ENCODE data around the gene BICD1. TPM values are rescaled to one million over a fixed set of nuclear protein-coding genes. Genes with fewer than 3 reads are reported as not detected.

Gene BICD1
- total and polyA plus RNA-seq, 2 of the 13 experiments (the other 11 are each of a cell fraction or from before 2014, with no cell fraction given): 4.5 to 5.2 TPM

DNA sequence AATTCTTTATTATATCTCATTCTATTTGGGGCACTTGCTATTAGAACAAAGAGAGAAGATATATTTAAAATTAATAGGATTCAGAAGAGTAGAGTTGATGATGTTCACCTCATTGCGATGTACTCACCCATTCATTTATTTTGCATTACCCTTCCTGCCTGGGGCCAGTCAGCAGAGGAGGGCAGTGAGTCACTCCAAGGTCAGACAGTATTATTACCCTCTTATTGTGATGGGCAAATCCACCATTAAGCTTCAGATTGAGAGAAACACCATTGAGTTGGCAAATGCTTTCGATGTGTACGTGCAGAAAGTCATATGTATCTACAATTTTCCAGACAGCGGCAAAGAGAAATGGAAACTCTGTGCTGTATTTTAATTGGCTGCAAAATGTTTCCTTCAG is 134.2 kb downstream of the BICD1 start:
- intact Hi-C loops (cut with micrococcal nuclease; ENCODE audit: unreplicated experiment): no loop called here
- H3K27ac ChIP-seq (ENCODE audit: extremely low read length, insufficient read depth, low read length): no peak overlapping the region
- TF ChIP-seq, protein P1, sequence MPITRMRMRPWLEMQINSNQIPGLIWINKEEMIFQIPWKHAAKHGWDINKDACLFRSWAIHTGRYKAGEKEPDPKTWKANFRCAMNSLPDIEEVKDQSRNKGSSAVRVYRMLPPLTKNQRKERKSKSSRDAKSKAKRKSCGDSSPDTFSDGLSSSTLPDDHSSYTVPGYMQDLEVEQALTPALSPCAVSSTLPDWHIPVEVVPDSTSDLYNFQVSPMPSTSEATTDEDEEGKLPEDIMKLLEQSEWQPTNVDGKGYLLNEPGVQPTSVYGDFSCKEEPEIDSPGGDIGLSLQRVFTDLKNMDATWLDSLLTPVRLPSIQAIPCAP (CRISPR knock-in tag; IDR thresholded peaks at IDR 0.05; ENCODE audit: low read depth): no peak
- TF ChIP-seq CBFB (CRISPR knock-in tag; IDR thresholded peaks at IDR 0.05): no peak
- TF ChIP-seq, protein P2, sequence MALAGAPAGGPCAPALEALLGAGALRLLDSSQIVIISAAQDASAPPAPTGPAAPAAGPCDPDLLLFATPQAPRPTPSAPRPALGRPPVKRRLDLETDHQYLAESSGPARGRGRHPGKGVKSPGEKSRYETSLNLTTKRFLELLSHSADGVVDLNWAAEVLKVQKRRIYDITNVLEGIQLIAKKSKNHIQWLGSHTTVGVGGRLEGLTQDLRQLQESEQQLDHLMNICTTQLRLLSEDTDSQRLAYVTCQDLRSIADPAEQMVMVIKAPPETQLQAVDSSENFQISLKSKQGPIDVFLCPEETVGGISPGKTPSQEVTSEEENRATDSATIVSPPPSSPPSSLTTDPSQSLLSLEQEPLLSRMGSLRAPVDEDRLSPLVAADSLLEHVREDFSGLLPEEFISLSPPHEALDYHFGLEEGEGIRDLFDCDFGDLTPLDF (CRISPR knock-in tag; IDR thresholded peaks at IDR 0.05): no peak
- no peak for TF ChIP-seq ZC3H4 (CRISPR knock-in tag; IDR thresholded peaks at IDR 0.05; ENCODE audit: borderline replicate concordance)
- TF ChIP-seq REL (CRISPR knock-in tag; conservative IDR thresholded peaks at IDR 0.05): no peak
- no peak for TF ChIP-seq ZNF264 (CRISPR knock-in tag; IDR thresholded peaks at IDR 0.05)
- TF ChIP-seq FOXA1 (IDR thresholded peaks at IDR 0.05): no peak
- TF ChIP-seq FOXA1 (CRISPR knock-in tag; IDR thresholded peaks at IDR 0.05): no peak
- TF ChIP-seq ZFP36 (IDR thresholded peaks at IDR 0.05; ENCODE audit: borderline replicate concordance, low read depth, low read length, partially characterized antibody): no peak
- no peak for TF ChIP-seq SAP130 (CRISPR knock-in tag; IDR thresholded peaks at IDR 0.05; ENCODE audit: low read depth)
- TF ChIP-seq NCOA5 (CRISPR knock-in tag; IDR thresholded peaks at IDR 0.05): no peak
- no peak for TF ChIP-seq ZNF331 (CRISPR knock-in tag; IDR thresholded peaks at IDR 0.05)
- no peak for TF ChIP-seq ZNF138 (CRISPR knock-in tag; IDR thresholded peaks at IDR 0.05; ENCODE audit: low read depth)
- TF ChIP-seq, protein P3, sequence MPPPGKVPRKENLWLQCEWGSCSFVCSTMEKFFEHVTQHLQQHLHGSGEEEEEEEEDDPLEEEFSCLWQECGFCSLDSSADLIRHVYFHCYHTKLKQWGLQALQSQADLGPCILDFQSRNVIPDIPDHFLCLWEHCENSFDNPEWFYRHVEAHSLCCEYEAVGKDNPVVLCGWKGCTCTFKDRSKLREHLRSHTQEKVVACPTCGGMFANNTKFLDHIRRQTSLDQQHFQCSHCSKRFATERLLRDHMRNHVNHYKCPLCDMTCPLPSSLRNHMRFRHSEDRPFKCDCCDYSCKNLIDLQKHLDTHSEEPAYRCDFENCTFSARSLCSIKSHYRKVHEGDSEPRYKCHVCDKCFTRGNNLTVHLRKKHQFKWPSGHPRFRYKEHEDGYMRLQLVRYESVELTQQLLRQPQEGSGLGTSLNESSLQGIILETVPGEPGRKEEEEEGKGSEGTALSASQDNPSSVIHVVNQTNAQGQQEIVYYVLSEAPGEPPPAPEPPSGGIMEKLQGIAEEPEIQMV (CRISPR knock-in tag; IDR thresholded peaks at IDR 0.05; ENCODE audit: low read depth): no peak
- no peak for TF ChIP-seq THAP11 (CRISPR knock-in tag; IDR thresholded peaks at IDR 0.05)
- no peak for TF ChIP-seq DR1 (CRISPR knock-in tag; IDR thresholded peaks at IDR 0.05)
- no peak for TF ChIP-seq SAFB2 (CRISPR knock-in tag; IDR thresholded peaks at IDR 0.05; ENCODE audit: borderline replicate concordance, low read depth)
- no peak overlapping the region for H2AFZ ChIP-seq (ENCODE audit: low read length)
- no peak overlapping the region for H3K9ac ChIP-seq (ENCODE audit: insufficient read depth, low read depth, low read length)
- in situ Hi-C loops (cut with HindIII; ENCODE audit: extremely low pct_ligation_motif_present, low pct_unique_long_range_greater_than_20kb): no loop called here
- FAIRE-seq: no peak
- H3K4me2 ChIP-seq (ENCODE audit: low read depth, low read length): no peak overlapping the region
- no peak for DNase-seq (ENCODE audit: low spot score)
- WGBS (ENCODE audit: low lambda C conversion rate): 97% methylated on average over 4 of the region's 4 CpGs
- no peaks in the 10 kb centered on the region for H3K79me2 ChIP-seq (ENCODE audit: insufficient read depth, low read length)
- BruUV-seq (replicated peaks): no TSS peak
- H4K20me1 ChIP-seq (ENCODE audit: insufficient read depth, low read length): no peaks in the 10 kb centered on the region
- CTCF ChIA-PET (ENCODE audit: low intra/inter-chr PET ratio, low total read pairs): no interaction called here
- H3K27me3 ChIP-seq (ENCODE audit: control insufficient read depth in 1 of 2, insufficient read depth in 2 of 2, low read length in 2 of 2): no peaks in the 10 kb centered on the region
- H3K4me3 ChIP-seq (replicated peaks in 1 of 3; ENCODE audit: insufficient read depth in 1 of 3, low read depth in 2 of 3, low read length in 3 of 3): no peak overlapping the region
- no peaks in the 10 kb centered on the region for H3K36me3 ChIP-seq (replicated peaks in 1 of 2; ENCODE audit: control insufficient read depth in 1 of 2, insufficient read depth in 2 of 2, low read length in 2 of 2)
- no peaks in the 10 kb centered on the region for H3K4me1 ChIP-seq (ENCODE audit: insufficient read depth, low read length)
- POLR2A ChIA-PET: no interaction called here
- ATAC-seq: no peak
- no peaks in the 10 kb centered on the region for H3K9me3 ChIP-seq (ENCODE audit: low read length)

Data from HepG2 (cell line).